Uterus (tissue), 2 donors: Measurements from ENCODE around the gene POLE3.

Experiments
- POLR2A ChIP-seq, 2 donors: fragments of 450-650 bp; IDR thresholded peaks; one replicate each; pipeline ENCODE4 v1.6.1; 2016; ENCODE audit warnings: antibody characterized with exemption in 2 of 2, mild to moderate bottlenecking in 1 of 2, moderate library complexity in 1 of 2
- TF ChIP-seq, protein P1 (sequence below), 4 experiments: fragments of 200-600 bp in 2 of 4; fragments of 450-650 bp in 2 of 4; sonication (generic) in 2 of 4; IDR thresholded peaks; one replicate each; pipeline ENCODE4 v1.5.1; 2016 to 2019; ENCODE audit warnings: antibody characterized with exemption in 4 of 4, mild to moderate bottlenecking in 2 of 4, moderate library complexity in 1 of 4

DNA sequence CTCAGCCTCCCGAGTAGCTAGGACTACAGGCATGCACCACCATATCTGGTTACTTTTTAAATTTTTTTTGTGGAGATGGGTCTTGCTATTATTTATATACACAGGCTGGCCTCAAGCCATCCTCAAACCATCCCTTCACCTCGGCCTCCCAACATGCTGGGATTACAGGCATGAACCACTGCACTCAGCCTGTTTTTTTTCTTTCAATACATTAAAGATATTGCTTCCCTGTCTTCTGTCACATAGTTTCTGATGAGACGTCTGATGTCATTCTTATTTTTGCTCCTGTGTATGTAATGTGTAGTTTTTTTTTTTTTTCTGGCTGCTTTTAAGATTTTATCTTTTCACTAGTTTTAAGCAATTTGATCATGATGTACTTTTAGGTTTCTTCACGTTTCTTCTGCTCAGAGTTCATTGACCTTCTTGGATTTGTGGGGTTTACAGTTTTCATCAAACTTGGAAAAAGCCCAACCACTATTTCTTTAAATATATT lies 41.7 kb upstream of the POLE3 start:
- TF ChIP-seq, protein P1, sequence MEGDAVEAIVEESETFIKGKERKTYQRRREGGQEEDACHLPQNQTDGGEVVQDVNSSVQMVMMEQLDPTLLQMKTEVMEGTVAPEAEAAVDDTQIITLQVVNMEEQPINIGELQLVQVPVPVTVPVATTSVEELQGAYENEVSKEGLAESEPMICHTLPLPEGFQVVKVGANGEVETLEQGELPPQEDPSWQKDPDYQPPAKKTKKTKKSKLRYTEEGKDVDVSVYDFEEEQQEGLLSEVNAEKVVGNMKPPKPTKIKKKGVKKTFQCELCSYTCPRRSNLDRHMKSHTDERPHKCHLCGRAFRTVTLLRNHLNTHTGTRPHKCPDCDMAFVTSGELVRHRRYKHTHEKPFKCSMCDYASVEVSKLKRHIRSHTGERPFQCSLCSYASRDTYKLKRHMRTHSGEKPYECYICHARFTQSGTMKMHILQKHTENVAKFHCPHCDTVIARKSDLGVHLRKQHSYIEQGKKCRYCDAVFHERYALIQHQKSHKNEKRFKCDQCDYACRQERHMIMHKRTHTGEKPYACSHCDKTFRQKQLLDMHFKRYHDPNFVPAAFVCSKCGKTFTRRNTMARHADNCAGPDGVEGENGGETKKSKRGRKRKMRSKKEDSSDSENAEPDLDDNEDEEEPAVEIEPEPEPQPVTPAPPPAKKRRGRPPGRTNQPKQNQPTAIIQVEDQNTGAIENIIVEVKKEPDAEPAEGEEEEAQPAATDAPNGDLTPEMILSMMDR (IDR thresholded peaks at IDR 0.05): no peak
- TF ChIP-seq POLR2A (IDR thresholded peaks at IDR 0.05): no peak
